Measurements from ENCODE around the gene SH3BP1. TPM values are rescaled to one million over a fixed set of nuclear protein-coding genes. Genes with fewer than 3 reads are reported as not detected.

The SH3BP1 gene
- total and polyA plus RNA-seq, 9 of the 15 experiments (the other 6 are each of a cell fraction or from before 2014, with no cell fraction given) = 0.10 to 36.2 (median 10.4) TPM

DNA sequence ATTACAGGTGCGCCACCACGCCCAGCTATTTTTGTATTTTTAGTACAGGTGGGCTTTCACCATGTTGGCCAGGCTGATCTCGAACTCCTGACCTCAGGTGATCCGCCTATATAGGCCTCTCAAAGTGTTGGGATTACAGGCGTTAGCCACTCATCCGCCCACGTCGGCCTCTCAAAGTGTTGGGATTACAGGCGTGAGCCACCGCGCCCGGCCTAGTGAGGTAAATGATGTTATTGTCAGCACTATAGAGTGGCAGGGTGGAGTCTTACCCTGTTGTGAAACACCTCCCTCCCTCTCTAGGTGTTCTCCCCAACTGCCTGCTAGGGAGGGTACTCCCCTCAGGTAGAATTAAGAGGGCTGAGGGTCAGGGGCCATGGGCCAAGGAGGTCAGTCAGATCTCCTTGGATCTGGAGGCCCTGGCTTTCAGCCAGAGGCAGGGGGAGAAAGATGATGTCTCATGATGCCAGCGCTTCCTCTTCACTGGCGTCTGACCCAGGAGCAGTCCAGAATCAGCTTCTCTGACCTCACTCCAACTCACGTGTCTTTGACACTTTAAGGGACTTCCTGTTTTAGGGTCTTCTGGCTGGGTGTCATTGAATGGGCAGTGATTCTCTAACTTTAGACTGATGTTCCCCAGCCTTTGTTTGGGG lies 28.9 kb upstream of the SH3BP1 start:
- in situ Hi-C loops (cut with MboI) = no loop called here
- peaks cover 34% of the 10 kb centered on the region for H3K79me2 ChIP-seq (ENCODE audit: control insufficient read depth, insufficient read depth, low read length)
- no peaks in the 10 kb centered on the region for H3K9me3 ChIP-seq (replicated peaks; ENCODE audit: control insufficient read depth, insufficient read depth, low read depth, low read length)
- intact Hi-C loops (cut with micrococcal nuclease) = no loop called here
- H3K4me1 ChIP-seq (replicated peaks in 1 of 2; ENCODE audit: control insufficient read depth in 2 of 2, insufficient read depth in 2 of 2, low read length in 2 of 2) = peaks cover 12 to 19% of the 10 kb centered on the region in 2 experiments; a peak in 4 of 5 replicates
- BruUV-seq (replicated peaks) = no TSS peak
- H3K9me1 ChIP-seq (ENCODE audit: control insufficient read depth, insufficient read depth, low read length) = peaks cover 3% of the 10 kb centered on the region
- H2AFZ ChIP-seq (ENCODE audit: low read depth, low read length) = no peak overlapping the region
- H4K20me1 ChIP-seq (replicated peaks; ENCODE audit: control insufficient read depth, insufficient read depth, low read length) = no peaks in the 10 kb centered on the region
- H3K4me2 ChIP-seq (ENCODE audit: insufficient read depth, low read length) = peak overlapping the region; percentile 84
- H3K36me3 ChIP-seq (ENCODE audit: control insufficient read depth, insufficient read depth, low read length) = peaks cover 24% of the 10 kb centered on the region; the same call in 1 of the 3 replicates
- peak in 1 of 4 experiments; percentile 47 for DNase-seq (ENCODE audit: extremely low read depth in 1 of 4, low spot score in 3 of 4)
- CTCF ChIA-PET (ENCODE audit: low intra/inter-chr PET ratio) = no interaction called here
- no peak for ATAC-seq
- peak overlapping the region; percentile 95; the same call in 1 of the 2 replicates for H3K4me3 ChIP-seq
- peak overlapping the region; percentile 95 to 96; a peak in 3 of 4 replicates for H3K9ac ChIP-seq (ENCODE audit: insufficient read depth in 1 of 2, low read depth in 2 of 2, low read length in 2 of 2)
- POLR2A ChIA-PET = interaction anchor here (0.6 to 1.6 kb wide), 5 partner anchors 11 to 352 kb away, joined by 3 to 7 read pairs (median 3); no protein-coding TSS in a partner anchor
- no peaks in the 10 kb centered on the region for H3K27me3 ChIP-seq (ENCODE audit: control insufficient read depth in 2 of 2, insufficient read depth in 2 of 2, low read length in 2 of 2)
- FAIRE-seq = peak; percentile 19
- H3K27ac ChIP-seq (ENCODE audit: extremely low read depth, low read depth, low read length) = peak overlapping the region; percentile 97
- WGBS (ENCODE audit: insufficient coverage, low coverage, missing lambda C conversion rate) = 29% methylated on average over 9 of the region's 15 CpGs
- TF ChIP-seq, protein P1, sequence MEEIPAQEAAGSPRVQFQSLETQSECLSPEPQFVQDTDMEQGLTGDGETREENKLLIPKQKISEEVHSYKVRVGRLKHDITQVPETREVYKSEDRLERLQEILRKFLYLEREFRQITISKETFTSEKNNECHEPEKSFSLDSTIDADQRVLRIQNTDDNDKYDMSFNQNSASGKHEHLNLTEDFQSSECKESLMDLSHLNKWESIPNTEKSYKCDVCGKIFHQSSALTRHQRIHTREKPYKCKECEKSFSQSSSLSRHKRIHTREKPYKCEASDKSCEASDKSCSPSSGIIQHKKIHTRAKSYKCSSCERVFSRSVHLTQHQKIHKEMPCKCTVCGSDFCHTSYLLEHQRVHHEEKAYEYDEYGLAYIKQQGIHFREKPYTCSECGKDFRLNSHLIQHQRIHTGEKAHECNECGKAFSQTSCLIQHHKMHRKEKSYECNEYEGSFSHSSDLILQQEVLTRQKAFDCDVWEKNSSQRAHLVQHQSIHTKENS (CRISPR knock-in tag; IDR thresholded peaks at IDR 0.05) = no peak
- TF ChIP-seq NR2C2 (CRISPR knock-in tag; IDR thresholded peaks at IDR 0.05) (no peak), NR2C2 (tag; IDR thresholded peaks at IDR 0.05) (0 out of 2 replicates have a peak, but pooled peaks have one; percentile 25), ETV1 (tag; conservative IDR thresholded peaks at IDR 0.05; ENCODE audit: low read depth) (no peak), IFI16 (CRISPR knock-in tag; IDR thresholded peaks at IDR 0.05) (no peak), HNRNPH1 (optimal IDR thresholded peaks at IDR 0.05; ENCODE audit: low read depth, low read length) (no peak), JUNB (CRISPR knock-in tag; conservative IDR thresholded peaks at IDR 0.05) (no peak), SMARCC2 (IDR thresholded peaks at IDR 0.05; ENCODE audit: low read depth) (no peak), RFX5 (IDR thresholded peaks at IDR 0.05; ENCODE audit: low read depth, low read length) (no peak), ZNF282 (CRISPR knock-in tag; IDR thresholded peaks at IDR 0.05) (no peak), DNMT1 (IDR thresholded peaks at IDR 0.05) (no peak), ZNF253 (CRISPR knock-in tag; conservative IDR thresholded peaks at IDR 0.05) (no peak), TBP (optimal IDR thresholded peaks at IDR 0.05; ENCODE audit: low read depth, low read length) (no peak), ZKSCAN1 (IDR thresholded peaks at IDR 0.05; ENCODE audit: low read depth, low read length) (no peak), SPI1 (IDR thresholded peaks at IDR 0.05; ENCODE audit: borderline replicate concordance, low read depth, low read length) (peak; percentile 86), PTRF (tag; IDR thresholded peaks at IDR 0.05) (no peak), TAF7 (tag; IDR thresholded peaks at IDR 0.05) (no peak), ZNF507 (tag; conservative IDR thresholded peaks at IDR 0.05) (no peak), EGR1 (conservative IDR thresholded peaks at IDR 0.05) (peak; percentile 78), NR3C1 (CRISPR knock-in tag; IDR thresholded peaks at IDR 0.05) (no peak)
- TF ChIP-seq, protein P2, sequence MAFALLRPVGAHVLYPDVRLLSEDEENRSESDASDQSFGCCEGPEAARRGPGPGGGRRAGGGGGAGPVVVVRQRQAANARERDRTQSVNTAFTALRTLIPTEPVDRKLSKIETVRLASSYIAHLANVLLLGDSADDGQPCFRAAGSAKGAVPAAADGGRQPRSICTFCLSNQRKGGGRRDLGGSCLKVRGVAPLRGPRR (CRISPR knock-in tag; IDR thresholded peaks at IDR 0.05) = no peak
- TF ChIP-seq, protein P3, sequence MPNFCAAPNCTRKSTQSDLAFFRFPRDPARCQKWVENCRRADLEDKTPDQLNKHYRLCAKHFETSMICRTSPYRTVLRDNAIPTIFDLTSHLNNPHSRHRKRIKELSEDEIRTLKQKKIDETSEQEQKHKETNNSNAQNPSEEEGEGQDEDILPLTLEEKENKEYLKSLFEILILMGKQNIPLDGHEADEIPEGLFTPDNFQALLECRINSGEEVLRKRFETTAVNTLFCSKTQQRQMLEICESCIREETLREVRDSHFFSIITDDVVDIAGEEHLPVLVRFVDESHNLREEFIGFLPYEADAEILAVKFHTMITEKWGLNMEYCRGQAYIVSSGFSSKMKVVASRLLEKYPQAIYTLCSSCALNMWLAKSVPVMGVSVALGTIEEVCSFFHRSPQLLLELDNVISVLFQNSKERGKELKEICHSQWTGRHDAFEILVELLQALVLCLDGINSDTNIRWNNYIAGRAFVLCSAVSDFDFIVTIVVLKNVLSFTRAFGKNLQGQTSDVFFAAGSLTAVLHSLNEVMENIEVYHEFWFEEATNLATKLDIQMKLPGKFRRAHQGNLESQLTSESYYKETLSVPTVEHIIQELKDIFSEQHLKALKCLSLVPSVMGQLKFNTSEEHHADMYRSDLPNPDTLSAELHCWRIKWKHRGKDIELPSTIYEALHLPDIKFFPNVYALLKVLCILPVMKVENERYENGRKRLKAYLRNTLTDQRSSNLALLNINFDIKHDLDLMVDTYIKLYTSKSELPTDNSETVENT (CRISPR knock-in tag; IDR thresholded peaks at IDR 0.05) = no peak
